Measurements from ENCODE around the gene MGME1.

MGME1 gene

GRCh38 chr20:17960927-17961586 is 7.8 kb upstream of the MGME1 start:
- no peak for DNase-seq

GRCh38 chr20:17961587-17961940 is 7.3 kb upstream of the MGME1 start:
- no peak for DNase-seq

GRCh38 chr20:17963114-17963897 is 5.5 kb upstream of the MGME1 start:
- DNase-seq, result no peak

- no peak for DNase-seq
These were observed 4.7 kb upstream of the MGME1 start for GRCh38 chr20:17964073-17964472.

GRCh38 chr20:17964632-17965031 is 4.2 kb upstream of the MGME1 start:
- DNase-seq, result no peak

GRCh38 chr20:17965042-17965697 is 3.6 kb upstream of the MGME1 start:
- DNase-seq, result no peak

- DNase-seq, result peak; percentile 12
These were observed 2.1 kb upstream of the MGME1 start for GRCh38 chr20:17966432-17967310.

- peak; percentile 2 for DNase-seq
These were observed 1.1 kb upstream of the MGME1 start for GRCh38 chr20:17967521-17968365.

GRCh38 chr20:17969278-17969883 is 563 bp downstream of the MGME1 start:
- DNase-seq, result peak; percentile 15

GRCh38 chr20:17969884-17970409 is 1.1 kb downstream of the MGME1 start:
- DNase-seq, result no peak

- DNase-seq, result no peak
These were observed 2.6 kb downstream of the MGME1 start for GRCh38 chr20:17971300-17972013.

GRCh38 chr20:17972121-17972520 is 3.3 kb downstream of the MGME1 start:
- no peak for DNase-seq

GRCh38 chr20:17976305-17976704 is 7.5 kb downstream of the MGME1 start:
- DNase-seq, result no peak

GRCh38 chr20:17985388-17986018 is 16.7 kb downstream of the MGME1 start:
- no peak for DNase-seq

- DNase-seq, result no peak
These were observed 19.2 kb downstream of the MGME1 start for GRCh38 chr20:17987988-17988387.

GRCh38 chr20:17990278-17990972 is 21.6 kb downstream of the MGME1 start:
- no peak for DNase-seq

- DNase-seq, result no peak
These were observed 23.4 kb downstream of the MGME1 start for GRCh38 chr20:17992224-17992637.

- no peak for DNase-seq
These were observed 24.2 kb downstream of the MGME1 start for GRCh38 chr20:17992847-17993513.

- DNase-seq, result no peak
These were observed 24.7 kb downstream of the MGME1 start for GRCh38 chr20:17993546-17993945.
